GM18511 (cell line): ENCODE results near the gene ANKRD40.
"Not testable (repeated sequence)": the region's sequence is repeated elsewhere in the genome, so short reads cannot be mapped to it uniquely, and the experiment has no call there.

ENCODE experiments used
- ATAC-seq: cut with Tn5 transposase; IDR thresholded peaks from one replicate; pipeline ENCODE4 v1.9.1; 2021; ENCODE audit warnings: mild to moderate bottlenecking, moderate library complexity; ENCODE audit not compliant: unreplicated experiment

Gene ANKRD40

DNA sequence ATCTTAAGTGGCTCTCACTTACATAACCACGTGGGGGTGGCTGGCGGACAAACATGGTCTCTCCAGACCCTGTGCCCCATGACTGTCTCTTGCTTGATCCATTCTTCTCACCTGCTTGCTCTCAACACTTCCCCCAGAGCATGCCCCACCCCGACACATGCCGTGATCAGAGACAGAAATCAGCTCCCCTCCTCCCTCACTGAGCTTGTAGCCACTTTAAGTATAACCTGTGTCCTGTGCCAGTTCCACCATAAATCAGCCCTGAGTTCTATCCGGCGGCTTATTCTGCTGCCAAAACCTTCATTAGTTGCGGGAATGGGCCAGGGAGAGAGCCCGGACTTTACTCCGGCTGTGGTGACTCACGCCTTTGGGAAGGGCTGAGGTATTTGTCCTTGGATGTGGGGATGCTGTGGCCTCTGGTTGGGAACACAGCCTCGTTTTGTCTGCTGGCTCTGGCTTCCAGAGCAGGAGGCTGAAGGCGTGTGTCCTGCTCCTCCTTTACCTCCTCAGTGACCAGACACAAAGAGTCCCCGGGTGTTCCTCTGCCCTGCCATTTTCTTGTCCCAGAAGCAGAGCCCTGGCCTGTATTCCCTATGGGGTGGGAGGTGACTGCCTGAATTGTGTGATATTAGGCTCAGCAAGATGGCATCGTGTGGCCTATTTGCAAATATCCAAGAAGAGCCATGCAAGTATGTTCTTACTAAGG, 21.1 kb downstream of the ANKRD40 start:
- no peak for ATAC-seq

GRCh38 chr17:50685691-50686493, 21.8 kb downstream of the ANKRD40 start:
- no peak for ATAC-seq

DNA sequence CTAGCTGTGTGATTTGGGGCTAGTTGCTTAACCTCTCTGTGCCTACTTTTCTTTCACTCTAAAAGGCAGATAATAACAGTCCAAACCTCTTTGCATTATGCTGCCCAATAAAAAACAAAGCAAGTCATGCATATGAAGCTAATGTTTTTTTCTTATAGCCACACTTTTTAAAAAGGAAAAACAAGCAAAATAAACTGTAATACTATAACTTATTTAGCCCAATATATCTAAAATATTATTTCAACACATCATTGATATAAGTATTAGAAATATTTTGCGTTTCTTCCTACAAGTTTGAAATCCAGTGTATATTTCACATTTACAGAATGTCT, 22.4 kb downstream of the ANKRD40 start:
- no peak for ATAC-seq

DNA sequence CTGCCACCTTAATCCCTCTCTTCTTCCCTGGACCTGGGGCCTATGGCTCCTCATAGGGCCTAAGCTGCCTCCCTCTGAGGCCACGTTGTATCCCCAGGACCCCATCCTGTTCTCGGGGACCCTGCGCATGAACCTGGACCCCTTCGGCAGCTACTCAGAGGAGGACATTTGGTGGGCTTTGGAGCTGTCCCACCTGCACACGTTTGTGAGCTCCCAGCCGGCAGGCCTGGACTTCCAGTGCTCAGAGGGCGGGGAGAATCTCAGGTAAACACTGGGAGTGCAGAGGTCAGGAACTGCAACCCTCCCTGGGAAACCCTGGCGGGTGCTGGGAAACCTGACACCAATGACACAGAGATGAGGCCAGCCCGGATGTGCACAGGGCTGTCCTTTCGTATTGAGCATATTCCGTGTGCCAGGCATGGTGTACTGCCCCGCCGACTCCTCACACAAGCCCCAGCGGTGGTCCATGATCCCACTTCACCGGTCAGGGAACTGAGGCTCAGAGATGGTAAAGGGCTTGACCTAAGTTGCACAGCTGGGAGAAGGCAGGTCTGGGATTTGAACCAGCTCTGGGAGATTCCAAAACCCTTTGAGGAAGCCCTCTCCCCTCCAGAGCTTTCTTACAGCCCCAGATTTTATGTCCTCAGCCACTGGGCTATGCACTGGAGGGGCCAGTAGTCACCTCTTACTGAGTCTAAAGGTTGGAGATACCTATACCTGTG, 22.9 kb downstream of the ANKRD40 start:
- no peak for ATAC-seq

GRCh38 chr17:50684288-50684611, 23.5 kb downstream of the ANKRD40 start:
- ATAC-seq: no peak

DNA sequence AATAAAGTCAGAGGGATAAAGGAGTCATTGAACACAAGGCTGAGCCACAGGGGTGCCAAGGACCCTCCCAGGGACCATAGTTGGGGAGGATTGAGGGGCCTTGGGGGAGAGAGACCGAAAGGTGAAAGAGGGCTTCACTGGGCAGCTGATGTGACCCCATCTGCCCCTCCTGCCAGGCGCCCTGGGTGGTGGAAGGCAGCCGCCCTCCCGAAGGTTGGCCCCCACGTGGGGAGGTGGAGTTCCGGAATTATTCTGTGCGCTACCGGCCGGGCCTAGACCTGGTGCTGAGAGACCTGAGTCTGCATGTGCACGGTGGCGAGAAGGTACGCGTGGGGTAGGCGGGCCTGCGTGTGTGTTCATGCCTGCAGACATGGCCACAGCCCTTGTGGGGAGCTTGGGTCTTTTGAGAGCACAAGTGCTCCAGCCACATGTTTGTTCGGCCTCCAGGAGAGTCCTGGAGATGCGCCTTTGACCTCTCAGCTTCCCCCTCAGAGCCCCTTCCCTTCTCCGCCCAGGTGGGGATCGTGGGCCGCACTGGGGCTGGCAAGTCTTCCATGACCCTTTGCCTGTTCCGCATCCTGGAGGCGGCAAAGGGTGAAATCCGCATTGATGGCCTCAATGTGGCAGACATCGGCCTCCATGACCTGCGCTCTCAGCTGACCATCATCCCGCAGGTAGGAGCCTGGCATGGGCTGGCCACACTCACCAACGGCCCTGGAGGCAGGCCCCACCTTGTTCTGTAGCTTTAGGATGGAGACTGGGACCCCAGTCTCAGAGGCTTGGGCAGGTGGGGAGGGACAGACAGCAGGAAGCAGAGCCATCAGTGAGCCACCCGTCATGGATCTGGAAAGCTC, 24.1 kb downstream of the ANKRD40 start:
- no peak for ATAC-seq

- ATAC-seq: no peak
Measured at GRCh38 chr17:50682938-50683337, 24.8 kb downstream of the ANKRD40 start.

DNA sequence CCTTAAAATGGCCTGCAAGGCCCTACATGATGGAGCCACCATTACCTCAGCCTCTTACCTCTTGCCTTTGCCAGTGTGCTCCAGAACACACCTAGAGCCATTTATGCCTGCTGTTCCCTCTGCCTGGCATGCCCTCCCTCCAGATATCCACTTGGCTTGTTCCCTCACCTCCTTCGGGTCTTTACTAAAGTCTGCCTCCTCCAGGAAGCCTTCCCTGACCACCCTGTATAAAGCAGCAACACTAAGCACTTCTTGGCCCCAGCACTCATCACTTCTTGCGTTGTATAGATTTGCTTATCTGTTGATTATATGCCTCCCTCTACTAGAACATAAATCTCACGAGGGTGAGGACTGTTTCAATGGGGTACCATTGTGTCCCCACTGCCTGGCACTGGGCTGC, 25.3 kb downstream of the ANKRD40 start:
- no peak for ATAC-seq

DNA sequence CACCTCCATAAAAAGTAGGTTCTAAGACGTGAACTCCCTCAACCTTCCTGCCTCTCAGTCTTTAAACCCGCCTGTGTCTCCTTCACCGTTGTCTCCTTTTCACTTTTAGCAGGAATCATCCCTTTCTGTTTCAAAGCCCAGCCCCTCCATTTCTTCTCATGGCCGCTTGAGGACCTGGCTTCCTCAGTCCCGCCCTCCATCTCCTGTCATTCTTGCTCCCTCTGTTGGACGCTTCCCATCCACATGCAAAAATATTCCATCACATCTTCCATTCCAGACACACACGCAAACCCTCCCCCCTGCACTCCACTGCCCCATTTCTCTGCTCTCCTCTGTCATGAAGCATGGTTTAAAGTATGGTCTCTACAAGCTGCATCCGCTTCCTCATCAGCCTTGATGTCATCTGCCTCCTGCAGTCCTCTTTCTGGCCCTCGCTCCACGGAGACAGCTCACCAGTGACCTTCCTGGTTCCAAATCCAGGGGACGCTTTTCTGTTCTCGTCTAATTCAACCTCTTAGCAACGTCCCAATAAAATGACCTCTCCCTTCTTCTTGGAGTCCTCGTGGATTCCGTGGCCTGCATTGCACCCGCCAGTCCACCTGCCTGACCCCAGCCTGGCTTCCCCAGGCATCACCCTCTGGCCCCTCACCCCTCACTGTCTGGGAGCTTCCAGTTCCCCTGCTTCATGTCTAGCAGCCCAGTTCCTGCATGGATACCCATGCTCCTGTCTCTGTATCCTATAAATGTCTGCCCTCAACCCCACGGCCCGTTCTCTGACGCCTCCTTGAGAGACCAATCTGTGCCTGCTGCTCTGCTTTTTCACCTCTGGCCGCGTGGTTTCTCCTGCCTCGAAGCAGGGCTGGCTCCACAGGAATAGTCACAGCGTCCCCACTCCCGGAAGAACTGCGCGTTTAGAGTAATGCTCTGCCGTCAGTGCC, 26.2 kb downstream of the ANKRD40 start:
- ATAC-seq: no peak

GRCh38 chr17:50680543-50681262, 27.0 kb downstream of the ANKRD40 start:
- ATAC-seq: not testable (repeated sequence)

GRCh38 chr17:50680126-50680525, 27.6 kb downstream of the ANKRD40 start:
- no peak for ATAC-seq

- ATAC-seq: no peak
Measured at GRCh38 chr17:50679008-50679544, 28.6 kb downstream of the ANKRD40 start.

- ATAC-seq: no peak
Measured at GRCh38 chr17:50677851-50678375, 29.8 kb downstream of the ANKRD40 start.

GRCh38 chr17:50676065-50676975, 31.4 kb downstream of the ANKRD40 start:
- ATAC-seq: no peak

- no peak for ATAC-seq
Measured at GRCh38 chr17:50675627-50676026, 32.1 kb downstream of the ANKRD40 start.

GRCh38 chr17:50675190-50675589, 32.5 kb downstream of the ANKRD40 start:
- ATAC-seq: no peak

GRCh38 chr17:50672831-50673551, 34.7 kb downstream of the ANKRD40 start:
- no peak for ATAC-seq
